ENCODE data around the gene ERC2.

Gene ERC2

DNA sequence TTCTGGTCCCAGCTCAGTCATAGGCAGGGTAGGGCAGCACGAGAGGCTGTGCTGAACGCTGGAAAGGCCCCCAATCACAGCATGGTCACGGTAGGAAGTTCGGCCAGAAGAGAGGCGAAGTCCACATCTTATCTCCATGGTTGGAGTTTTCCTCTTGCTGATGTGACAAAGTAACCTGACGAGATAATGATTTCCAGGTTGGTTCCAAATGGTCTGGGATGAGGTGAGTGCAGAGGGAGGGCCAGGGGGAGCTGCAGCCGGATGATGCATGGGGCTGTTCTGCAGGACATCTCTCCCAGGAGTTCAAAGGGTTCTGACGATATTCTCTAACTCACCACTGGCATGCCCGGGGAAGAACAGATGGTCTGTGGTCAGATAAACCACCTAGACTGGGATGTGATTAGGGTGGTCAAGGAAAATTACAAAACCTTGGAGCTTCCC lies 898.0 kb downstream of the ERC2 start:
- H3K36me3 Mint-ChIP-seq = no peaks in the 10 kb centered on the region

DNA sequence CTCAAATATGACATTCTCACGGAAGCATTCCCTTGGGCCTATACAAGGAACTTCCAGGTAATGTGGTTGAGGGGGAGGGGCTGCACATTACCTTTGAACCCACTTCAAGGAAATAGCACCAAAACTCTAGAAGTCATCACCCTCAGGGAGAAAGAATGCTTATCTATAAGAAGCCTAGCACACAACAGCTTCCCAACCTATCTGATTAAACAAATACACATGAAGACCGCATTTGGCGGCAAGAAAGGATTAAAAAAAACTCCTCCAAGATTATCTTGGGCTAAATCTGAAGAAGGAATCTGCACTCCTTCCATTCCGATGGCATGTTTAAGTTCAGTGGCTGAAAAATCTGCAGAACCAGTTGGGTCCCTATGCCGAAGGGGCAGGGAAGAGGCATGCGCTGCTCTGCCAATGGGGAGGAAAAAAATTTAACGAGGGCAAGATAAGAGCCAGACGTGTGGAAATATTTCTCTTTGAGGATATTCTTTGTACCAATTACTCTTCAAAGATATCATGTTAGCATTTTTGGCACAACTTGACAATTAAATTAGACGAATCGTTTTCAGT lies 899.2 kb downstream of the ERC2 start:
- Mint-ChIP-seq H3K27me3 (peaks cover 1% of the 10 kb centered on the region), H3K27ac (no peak overlapping the region)

More for the DNA sequence above, 898.0 kb downstream of the ERC2 start:
- Mint-ChIP-seq H3K27ac (no peak overlapping the region), H3K9me3 (ENCODE audit: low read depth) (no peaks in the 10 kb centered on the region), H3K27me3 (peaks cover 1% of the 10 kb centered on the region), H3K4me1 (ENCODE audit: low read depth) (no peaks in the 10 kb centered on the region), H3K4me3 (no peak overlapping the region)

DNA sequence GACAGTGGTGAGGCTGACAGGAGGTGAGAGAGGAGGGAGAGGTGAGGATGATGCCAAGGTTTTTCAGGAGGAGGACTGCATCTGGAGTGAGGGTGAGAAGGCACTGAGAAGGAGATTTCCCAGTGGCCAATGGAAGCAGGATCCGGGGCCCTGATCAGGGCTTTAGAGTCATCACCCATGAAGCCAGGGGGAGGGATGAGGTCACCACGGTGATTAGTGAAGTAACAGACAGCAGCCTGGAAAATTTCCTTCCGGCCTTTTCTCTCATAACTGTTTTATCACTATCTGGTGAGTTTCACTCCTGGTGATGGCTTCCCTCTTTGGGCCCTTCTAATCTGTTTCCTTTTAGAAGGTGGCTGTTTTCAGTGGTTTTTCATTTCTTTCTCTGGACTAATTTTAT lies 900.7 kb downstream of the ERC2 start:
- no peak overlapping the region for H3K4me3 Mint-ChIP-seq
- no peaks in the 10 kb centered on the region for H3K4me1 Mint-ChIP-seq (ENCODE audit: low read depth)

More for the DNA sequence above, 899.2 kb downstream of the ERC2 start:
- H3K36me3 Mint-ChIP-seq = no peaks in the 10 kb centered on the region
- H3K4me1 Mint-ChIP-seq (ENCODE audit: low read depth) = no peaks in the 10 kb centered on the region
- no peaks in the 10 kb centered on the region for H3K9me3 Mint-ChIP-seq (ENCODE audit: low read depth)
- no peak overlapping the region for H3K4me3 Mint-ChIP-seq

DNA sequence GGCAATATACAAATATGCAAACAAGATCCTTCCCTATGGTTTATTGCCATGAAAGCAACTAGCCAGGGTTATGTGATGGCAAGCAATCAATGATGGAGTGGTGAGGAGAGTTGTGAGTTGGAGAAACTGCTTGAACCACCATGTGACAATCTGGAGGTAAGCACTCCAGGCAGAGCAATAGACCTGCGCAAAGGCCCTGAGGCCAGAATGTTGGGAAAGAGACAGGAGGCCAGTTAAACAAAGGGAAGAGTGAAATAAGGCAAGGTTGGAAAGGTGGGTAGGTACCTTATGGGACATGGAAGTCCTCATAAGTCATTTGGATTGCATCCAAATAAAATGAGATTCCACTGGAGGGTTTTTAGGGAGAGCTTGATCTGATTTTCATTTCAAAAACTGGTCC lies 901.1 kb downstream of the ERC2 start:
- Mint-ChIP-seq H3K36me3 (no peaks in the 10 kb centered on the region), H3K27ac (no peak overlapping the region), H3K9me3 (ENCODE audit: low read depth) (no peaks in the 10 kb centered on the region), H3K4me1 (ENCODE audit: low read depth) (no peaks in the 10 kb centered on the region), H3K27me3 (peaks cover 1% of the 10 kb centered on the region), H3K4me3 (no peak overlapping the region)

More for the DNA sequence above, 900.7 kb downstream of the ERC2 start:
- Mint-ChIP-seq H3K27ac (no peak overlapping the region), H3K9me3 (ENCODE audit: low read depth) (no peaks in the 10 kb centered on the region), H3K36me3 (no peaks in the 10 kb centered on the region), H3K27me3 (peaks cover 1% of the 10 kb centered on the region)

DNA sequence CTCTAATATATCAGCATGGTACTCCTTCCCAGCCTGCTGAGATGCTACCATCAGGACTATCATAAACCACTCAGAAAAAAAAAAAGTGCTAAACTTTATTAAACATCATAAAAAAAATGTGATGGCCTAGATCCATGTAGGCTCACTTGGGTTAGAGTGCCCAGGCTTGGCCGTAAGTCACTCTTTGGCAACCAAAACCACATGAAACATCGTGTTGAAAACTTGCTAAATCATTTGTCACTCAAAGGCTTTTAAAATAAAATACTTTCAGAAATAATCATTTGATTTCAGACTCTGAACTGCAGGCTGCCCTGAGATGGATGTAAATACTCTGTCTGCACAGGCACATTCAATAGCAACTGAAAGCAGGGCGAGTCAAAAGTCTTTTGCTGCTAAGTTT lies 902.7 kb downstream of the ERC2 start:
- no peaks in the 10 kb centered on the region for H3K36me3 Mint-ChIP-seq
- H3K4me3 Mint-ChIP-seq = no peak overlapping the region
- no peak overlapping the region for H3K27ac Mint-ChIP-seq
- H3K4me1 Mint-ChIP-seq (ENCODE audit: low read depth) = no peaks in the 10 kb centered on the region
- H3K27me3 Mint-ChIP-seq = peaks cover 1% of the 10 kb centered on the region
- no peaks in the 10 kb centered on the region for H3K9me3 Mint-ChIP-seq (ENCODE audit: low read depth)

DNA sequence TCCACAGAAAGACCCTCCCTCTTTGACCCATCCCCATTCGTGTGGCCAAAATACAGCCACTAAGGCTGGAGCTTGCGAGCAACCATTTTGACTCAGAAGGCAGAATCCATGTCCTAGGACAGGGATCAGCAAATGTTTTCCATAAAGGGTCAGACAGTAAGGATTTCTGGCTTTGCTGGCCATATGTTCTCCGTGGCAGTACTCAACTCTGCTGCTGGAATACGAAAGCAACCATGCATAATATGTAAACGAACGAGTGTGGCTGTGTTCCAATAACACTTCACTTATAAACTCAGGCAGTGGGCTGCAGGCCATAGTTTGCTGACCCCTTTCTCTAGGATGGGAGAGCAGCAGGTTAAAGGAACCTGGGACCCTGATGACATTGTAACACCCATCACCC lies 903.5 kb downstream of the ERC2 start:
- peaks cover 1% of the 10 kb centered on the region for H3K27me3 Mint-ChIP-seq

DNA sequence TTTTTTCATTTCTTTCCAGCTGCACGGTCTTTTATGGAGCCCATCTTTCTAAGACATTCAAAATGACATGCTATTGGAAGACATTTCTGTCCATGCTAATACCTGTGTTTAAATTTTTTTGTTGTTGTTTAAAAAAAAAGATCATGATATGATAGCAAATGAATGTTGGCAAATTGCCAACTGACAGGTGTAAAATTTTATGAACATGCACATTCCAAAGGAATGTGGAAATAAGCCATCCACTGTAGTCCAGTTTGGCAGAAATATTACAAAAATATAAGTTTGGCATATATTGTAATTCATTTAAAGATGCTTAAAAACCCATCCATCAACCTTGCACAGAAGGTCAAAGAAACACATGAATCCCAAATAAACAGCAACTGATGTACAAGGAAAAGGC lies 905.6 kb downstream of the ERC2 start:
- Mint-ChIP-seq H3K27me3 (peaks cover 1% of the 10 kb centered on the region), H3K36me3 (no peaks in the 10 kb centered on the region), H3K4me3 (no peak overlapping the region), H3K27ac (no peak overlapping the region), H3K4me1 (ENCODE audit: low read depth) (no peaks in the 10 kb centered on the region), H3K9me3 (ENCODE audit: low read depth) (no peaks in the 10 kb centered on the region)

More for the DNA sequence above, 903.5 kb downstream of the ERC2 start:
- H3K4me1 Mint-ChIP-seq (ENCODE audit: low read depth) = no peaks in the 10 kb centered on the region
- no peak overlapping the region for H3K27ac Mint-ChIP-seq
- no peaks in the 10 kb centered on the region for H3K36me3 Mint-ChIP-seq
- no peaks in the 10 kb centered on the region for H3K9me3 Mint-ChIP-seq (ENCODE audit: low read depth)
- no peak overlapping the region for H3K4me3 Mint-ChIP-seq

DNA sequence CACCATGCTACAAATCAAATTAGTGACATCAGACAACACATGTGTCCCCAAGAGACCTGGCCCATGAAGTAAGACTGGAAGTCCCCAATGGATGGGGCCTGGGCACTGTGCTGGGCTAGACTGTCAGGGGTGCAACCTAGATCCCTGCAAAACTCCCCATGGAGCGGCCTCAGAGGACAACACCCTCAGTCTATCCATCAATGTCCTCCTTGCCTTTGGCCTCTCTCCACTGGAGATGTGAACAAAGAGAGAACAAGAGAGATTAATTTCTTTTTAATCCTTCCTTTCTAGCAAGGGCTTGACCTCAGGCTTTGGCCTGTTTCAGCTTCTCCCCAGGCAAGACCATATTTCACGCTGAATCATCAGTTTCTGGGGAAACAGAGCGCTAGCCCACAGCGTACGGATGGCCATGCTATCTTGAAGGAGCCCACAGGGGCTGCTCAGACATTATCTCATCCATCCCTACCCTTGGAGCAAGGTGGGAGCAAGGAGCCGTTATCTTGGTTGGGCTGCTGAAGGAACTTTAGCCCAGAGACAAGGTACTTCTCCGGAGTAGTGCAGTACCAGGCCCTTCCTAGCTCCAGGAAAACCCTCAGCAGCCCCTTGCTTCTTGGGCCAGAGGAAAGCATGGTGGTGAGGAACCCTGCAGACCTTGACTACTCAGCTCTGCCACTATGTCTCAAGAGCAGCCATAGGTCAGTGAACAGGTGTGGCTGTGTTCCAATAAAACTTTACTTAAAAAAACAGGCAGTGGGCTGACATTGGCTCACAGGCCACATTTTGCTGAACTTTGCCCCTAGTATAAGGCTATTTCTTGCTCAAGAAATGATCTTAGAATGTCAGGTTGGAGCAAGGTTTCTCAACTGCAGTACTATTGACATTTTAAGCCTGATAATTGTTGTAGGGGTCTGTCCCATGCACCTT lies 908.5 kb downstream of the ERC2 start:
- no peaks in the 10 kb centered on the region for H3K27me3 Mint-ChIP-seq
- no peak overlapping the region for H3K4me3 Mint-ChIP-seq
- H3K36me3 Mint-ChIP-seq = no peaks in the 10 kb centered on the region
- H3K9me3 Mint-ChIP-seq (ENCODE audit: low read depth) = no peaks in the 10 kb centered on the region
- no peak overlapping the region for H3K27ac Mint-ChIP-seq
- no peaks in the 10 kb centered on the region for H3K4me1 Mint-ChIP-seq (ENCODE audit: low read depth)

DNA sequence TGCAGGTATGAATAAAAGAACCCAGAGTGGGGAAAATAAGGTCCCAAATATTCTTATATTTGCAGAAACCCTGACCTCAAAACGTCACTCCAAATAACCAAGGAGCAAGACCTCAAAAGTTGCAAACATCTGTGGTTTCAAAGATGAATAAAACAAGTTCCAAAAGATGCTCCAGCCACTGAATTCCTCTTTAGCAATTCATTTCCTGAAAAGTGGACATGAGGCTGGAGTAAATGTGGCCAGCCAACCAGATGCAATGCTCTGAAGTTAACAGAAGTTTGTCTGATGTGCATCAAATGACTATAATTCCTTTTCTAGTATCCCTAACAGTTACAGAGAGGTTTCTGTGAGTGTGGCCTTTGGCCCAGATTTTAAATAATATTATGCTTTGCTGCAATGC lies 910.0 kb downstream of the ERC2 start:
- Mint-ChIP-seq H3K36me3 (no peaks in the 10 kb centered on the region), H3K4me3 (no peak overlapping the region), H3K4me1 (ENCODE audit: low read depth) (no peaks in the 10 kb centered on the region)

DNA sequence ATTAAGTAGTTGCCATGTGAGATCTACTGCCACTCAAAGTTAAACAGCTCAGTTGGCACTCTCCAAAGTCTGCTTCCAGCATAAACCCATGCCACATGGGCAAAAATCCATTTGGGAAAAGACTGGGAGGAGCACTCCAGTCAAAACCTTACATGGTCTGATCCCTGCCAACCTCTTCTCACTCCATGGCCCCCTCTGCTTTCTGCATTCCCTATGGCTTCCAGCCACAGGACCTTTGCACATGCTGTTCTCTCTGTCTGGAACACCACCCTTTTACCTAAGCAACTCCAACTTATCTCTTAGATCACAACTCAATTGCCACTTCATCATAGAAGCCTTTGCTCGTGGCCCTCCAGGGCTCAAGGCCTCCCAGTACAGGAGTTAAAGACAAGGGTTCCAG lies 910.7 kb downstream of the ERC2 start:
- Mint-ChIP-seq H3K27me3 (no peaks in the 10 kb centered on the region), H3K4me3 (no peak overlapping the region), H3K27ac (no peak overlapping the region), H3K4me1 (ENCODE audit: low read depth) (no peaks in the 10 kb centered on the region), H3K36me3 (no peaks in the 10 kb centered on the region), H3K9me3 (ENCODE audit: low read depth) (no peaks in the 10 kb centered on the region)

More for the DNA sequence above, 910.0 kb downstream of the ERC2 start:
- no peaks in the 10 kb centered on the region for H3K27me3 Mint-ChIP-seq
- no peak overlapping the region for H3K27ac Mint-ChIP-seq
- H3K9me3 Mint-ChIP-seq (ENCODE audit: low read depth) = no peaks in the 10 kb centered on the region

DNA sequence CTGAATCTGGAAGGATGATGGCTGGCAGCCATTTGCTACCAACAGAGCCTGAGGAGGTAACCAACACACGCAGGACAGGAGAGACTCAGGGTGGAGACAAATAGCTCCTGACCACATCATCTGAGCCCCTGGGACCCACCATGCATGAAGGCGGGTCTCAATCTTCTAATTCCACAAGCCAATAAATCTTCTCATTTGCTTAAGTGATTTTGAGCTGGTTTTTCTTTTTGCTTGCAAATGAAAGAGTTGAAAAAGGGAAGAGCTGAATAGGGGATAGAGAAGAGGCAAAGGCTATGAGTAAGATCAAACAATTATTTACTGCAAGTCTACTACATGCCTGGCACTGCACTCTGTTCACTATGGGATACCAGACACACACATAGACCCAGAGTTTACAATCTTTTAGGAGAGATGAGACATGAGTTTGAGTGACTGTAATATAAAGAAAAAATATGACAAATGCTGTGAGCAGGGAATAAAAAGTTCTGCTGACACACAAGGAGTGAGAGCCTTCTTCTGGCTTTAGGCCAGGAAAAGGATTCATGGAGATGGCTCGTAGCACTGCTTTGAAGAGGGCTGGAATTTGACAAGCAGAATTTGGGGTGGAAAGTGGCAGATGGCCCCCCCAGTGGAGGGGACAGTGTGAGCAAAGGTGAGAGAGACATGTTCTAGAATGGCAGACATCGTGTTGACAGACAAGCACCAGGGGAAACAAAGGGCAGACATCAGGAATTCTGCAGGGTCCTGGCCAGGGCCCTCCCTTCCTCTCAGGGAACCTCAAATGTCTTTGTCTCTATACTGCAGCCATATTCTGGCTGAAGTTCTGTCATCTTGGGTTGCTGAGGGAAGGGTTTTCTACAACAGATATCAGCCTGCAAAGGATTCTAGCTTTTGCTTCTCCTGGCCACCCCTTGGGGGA lies 911.4 kb downstream of the ERC2 start:
- Mint-ChIP-seq H3K27ac (no peak overlapping the region), H3K9me3 (ENCODE audit: low read depth) (no peaks in the 10 kb centered on the region), H3K4me1 (ENCODE audit: low read depth) (no peaks in the 10 kb centered on the region), H3K36me3 (peaks cover 2% of the 10 kb centered on the region), H3K27me3 (no peaks in the 10 kb centered on the region), H3K4me3 (no peak overlapping the region)

DNA sequence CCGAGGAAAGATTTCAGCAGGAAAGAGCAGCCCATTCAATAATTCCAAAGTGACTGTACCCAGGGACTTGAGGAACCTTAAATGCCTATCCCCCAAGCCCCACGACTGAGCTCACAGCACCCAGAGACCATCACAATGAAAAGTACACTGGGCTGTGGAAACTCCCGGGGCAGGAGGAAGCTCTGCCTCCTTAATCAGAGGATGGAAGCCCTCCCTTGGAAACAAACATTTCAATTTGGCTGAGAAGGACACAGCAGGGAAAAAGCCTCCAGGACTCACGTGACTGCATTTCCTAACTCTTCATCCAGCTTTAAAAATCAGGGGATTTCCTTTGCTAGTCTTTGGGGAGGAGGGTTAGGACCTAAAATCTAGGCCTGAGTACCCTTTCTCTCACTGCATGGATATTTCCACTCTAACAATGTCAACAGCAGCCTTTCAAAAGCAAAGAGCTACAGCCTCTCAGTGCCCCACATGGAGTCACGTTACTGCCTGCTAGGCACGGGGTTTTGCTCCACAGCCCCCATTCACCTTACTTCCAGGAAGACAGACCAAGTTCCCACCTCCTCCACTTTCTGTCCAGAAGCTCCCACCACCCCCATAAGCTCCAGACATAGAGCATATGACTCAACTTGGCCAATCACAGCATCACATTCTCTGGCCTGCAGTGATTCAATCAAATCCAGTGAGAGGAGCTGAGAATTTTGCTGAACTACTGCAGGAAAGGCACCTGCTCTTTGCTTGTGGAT lies 912.2 kb downstream of the ERC2 start:
- Mint-ChIP-seq H3K4me3 (no peak overlapping the region), H3K4me1 (ENCODE audit: low read depth) (no peaks in the 10 kb centered on the region), H3K36me3 (peaks cover 2% of the 10 kb centered on the region), H3K27me3 (no peaks in the 10 kb centered on the region), H3K9me3 (ENCODE audit: low read depth) (no peaks in the 10 kb centered on the region), H3K27ac (no peak overlapping the region)

DNA sequence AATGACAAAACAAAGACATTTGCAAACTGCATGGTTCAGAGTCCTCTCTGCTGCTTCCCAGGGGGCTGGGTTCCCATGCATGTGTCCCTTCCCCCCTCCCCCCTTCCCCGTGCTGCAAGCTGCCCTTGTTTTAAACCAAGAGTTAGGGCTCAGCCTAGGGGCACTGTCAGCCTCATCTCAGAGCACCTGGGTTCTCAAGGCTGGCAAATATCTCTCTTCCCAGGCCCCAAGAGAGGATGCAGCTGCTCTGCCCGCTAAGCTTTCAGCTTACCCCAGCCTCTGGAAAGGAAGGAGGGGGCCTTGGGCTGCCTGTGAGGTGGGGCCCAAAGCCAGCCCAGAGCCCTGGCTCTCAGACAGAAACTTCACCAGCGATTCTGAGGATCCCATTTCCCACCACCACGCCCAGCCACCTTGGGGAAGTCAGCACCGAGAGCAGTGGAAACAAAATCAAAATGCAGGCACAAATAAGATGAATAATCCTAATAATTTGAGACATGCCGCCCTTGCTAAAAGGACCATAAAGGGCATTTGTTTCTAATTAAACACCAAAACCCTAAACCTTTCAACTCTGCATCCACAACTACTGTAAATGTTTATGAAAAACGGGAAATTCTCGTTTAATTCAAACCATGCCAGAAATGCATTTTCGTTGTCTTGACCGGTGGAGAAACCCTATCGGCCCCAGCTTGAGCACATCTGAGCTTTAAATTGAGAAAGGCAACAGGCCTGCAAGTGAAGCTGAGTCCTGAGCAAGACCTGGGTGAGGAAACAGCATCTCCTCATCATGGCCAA lies 913.4 kb downstream of the ERC2 start:
- no peaks in the 10 kb centered on the region for H3K27me3 Mint-ChIP-seq
- peaks cover 2% of the 10 kb centered on the region for H3K36me3 Mint-ChIP-seq
- no peaks in the 10 kb centered on the region for H3K9me3 Mint-ChIP-seq (ENCODE audit: low read depth)
- no peak overlapping the region for H3K27ac Mint-ChIP-seq
- no peak overlapping the region for H3K4me3 Mint-ChIP-seq
- no peaks in the 10 kb centered on the region for H3K4me1 Mint-ChIP-seq (ENCODE audit: low read depth)

DNA sequence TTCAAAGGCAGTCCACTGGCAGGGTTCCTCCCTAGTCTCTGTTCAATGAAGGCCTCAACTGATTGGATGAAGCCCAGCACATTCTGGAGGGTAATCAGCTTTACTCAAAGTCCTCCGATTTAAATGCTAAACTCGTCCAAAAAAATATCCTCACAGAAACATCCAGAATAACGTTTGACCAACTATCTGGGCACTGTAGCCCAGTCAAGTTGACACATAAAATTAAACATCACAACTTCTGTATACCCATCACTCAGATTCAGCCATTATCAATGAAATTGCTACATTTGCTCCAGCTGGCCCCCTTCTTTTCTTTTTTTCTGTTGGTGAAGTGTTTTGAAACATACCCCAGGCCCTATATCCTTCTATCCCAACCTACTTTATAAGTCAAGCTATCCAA lies 916.6 kb downstream of the ERC2 start:
- H3K27me3 Mint-ChIP-seq = no peaks in the 10 kb centered on the region

More for the DNA sequence above, 916.6 kb downstream of the ERC2 start:
- no peak overlapping the region for H3K27ac Mint-ChIP-seq
- peaks cover 2% of the 10 kb centered on the region for H3K36me3 Mint-ChIP-seq
- no peak overlapping the region for H3K4me3 Mint-ChIP-seq
- no peaks in the 10 kb centered on the region for H3K4me1 Mint-ChIP-seq (ENCODE audit: low read depth)
- H3K9me3 Mint-ChIP-seq (ENCODE audit: low read depth) = no peaks in the 10 kb centered on the region

All from activated naive CD8-positive, alpha-beta T cell (primary cell).